AG08396 (cell line): ENCODE measurements around the gene SCGB1D1.
A peak's percentile ranks its signal among the peaks of the same experiment; 100 is the strongest.
"Not testable (repeated sequence)": the region's sequence is repeated elsewhere in the genome, so short reads cannot be mapped to it uniquely, and the experiment has no call there.

Source experiments
- DNase-seq: peaks from one replicate; pipeline ENCODE4 v3.0.0; 2012; ENCODE audit warnings: low spot score, mixed read lengths

Gene SCGB1D1

DNA sequence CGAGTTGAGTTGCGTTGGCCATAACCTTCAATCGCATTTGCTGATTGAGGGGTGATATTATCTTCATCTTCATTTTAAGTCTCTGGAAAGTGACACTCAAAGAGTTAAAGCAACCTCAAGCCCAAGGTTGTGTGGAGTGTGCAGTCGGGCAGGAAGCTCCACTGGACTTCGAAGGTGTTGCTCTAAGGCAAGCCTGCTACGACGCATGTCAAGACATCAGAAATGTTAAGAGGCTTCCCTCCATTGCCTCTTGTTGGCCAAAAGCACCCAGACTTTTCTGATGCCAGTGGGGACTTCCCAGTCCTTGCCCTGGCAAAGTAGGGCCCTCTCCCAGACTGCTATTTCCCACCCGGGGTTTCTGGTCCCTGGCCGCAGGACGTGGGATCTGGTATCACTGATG is 23.6 kb upstream of the SCGB1D1 start:
- DNase-seq, result no peak

DNA sequence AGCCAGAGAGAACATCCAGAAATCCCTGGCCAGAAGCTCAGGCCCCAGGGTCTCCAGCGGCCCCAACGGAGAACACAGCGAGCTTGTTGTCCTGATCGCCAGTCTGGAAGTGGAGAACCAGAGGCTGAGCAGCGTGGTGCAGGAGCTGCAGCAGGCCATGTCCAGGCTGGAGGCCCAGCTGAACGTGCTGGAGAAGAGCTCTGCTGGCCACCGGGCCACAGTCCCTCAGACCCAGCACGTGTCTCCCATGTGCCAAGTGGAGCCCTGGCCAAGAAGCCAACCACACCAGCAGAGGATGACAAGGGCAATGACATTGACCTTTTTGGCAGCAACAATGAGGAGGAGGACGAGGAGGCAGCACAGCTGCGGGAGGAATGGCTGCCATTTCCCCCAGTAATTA is 20.6 kb upstream of the SCGB1D1 start:
- no peak for DNase-seq

GRCh38 chr11:62169935-62170334 is 20.1 kb upstream of the SCGB1D1 start:
- no peak for DNase-seq

GRCh38 chr11:62171261-62171723 is 18.7 kb upstream of the SCGB1D1 start:
- DNase-seq, result peak; percentile 69

DNA sequence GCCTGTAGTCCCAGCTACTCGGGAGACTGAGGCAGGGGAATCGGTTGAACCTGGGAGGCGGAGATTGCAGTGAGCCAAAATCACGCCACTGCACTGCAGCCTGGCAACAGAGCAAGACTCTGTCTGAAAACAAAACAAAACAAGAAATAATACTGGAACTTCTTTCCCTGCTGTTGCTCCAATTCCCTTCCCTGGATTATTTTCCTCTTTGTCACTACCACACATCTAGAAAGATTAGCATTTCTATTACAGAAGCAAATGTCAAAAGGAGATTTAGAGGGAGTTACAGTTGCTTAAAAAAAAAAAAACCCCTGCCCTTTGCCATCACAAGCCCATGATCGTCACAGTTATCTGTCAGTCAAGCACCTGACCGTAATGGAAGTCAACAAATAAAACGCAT is 17.7 kb upstream of the SCGB1D1 start:
- no peak for DNase-seq

- no peak for DNase-seq
Observed at GRCh38 chr11:62176766-62177165, 13.2 kb upstream of the SCGB1D1 start.

DNA sequence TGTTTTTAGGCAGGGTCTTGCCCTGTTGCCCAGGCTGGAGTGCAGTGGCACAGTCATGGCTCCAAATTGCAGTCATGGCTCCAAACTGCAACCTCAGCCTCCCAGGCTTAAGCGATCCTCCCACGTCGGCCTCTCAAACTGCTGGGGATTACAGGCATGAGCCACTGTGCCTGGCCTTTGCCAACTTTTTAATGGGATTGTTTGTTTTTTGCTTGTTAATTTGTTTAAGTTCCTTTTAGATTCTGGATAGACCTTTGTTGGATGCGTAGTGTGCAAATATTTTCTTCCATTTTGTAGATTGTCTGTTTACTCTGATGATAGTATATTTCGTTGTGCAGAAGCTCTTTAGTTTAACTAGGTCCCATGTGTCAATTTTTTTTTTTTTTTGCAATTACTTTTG is 10.0 kb upstream of the SCGB1D1 start:
- no peak for DNase-seq

GRCh38 chr11:62181097-62181496 is 8.9 kb upstream of the SCGB1D1 start:
- no peak for DNase-seq

DNA sequence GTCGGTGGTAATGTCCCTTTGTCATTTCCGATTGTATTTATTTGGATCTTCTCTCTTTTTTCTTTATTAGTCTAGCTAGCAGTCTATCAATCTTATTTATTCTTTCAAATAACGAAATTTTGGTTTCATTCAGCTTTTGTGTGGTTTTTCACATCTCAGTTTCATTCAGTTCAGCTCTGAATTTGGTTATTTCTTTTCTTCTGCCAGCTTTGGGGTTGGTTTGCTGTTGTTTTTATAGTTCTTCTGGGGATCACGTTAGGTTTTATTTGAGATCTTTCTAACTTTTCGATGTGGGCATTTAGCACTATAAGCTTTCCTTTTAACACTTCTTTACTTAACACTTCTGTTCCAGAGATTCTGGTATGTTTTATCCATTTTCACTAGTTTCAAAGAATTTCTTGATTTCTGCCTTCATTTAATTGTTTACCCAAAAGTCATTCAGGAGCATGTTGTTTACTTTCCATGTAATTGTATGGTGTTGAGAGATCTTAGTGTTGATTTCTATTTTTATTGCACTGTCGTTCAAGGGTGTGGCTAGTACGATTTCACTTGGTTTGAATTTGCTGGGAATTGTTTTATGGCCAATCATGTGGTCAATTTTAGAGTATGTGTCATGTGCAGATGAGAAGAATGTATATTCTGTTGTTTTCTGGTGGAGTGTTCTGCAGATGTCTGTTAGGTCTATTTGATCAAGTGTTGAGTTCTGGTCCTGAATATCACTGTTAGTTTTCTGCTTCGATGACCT is 7.7 kb upstream of the SCGB1D1 start:
- DNase-seq, result no peak

GRCh38 chr11:62186195-62186594 is 3.8 kb upstream of the SCGB1D1 start:
- no peak for DNase-seq

DNA sequence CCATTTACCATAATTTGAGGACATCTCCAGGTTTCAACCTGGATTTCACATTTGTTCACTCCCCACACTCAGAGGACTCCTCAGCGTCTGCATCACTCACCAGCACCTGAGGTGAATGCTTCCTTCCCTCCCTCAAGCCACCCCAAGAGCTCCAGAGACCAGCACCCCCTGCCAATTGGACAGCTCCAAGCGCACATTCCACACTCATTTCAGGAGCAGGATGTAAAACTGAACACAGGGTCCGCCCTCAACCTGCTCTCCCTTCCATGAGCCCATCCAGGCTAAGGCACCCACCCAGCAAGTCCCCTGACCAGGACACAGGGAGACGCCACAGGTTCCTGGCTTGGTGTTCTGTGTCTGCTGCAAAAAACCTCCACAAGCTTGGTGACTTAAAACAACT is 3.9 kb downstream of the SCGB1D1 start:
- DNase-seq, result no peak

DNA sequence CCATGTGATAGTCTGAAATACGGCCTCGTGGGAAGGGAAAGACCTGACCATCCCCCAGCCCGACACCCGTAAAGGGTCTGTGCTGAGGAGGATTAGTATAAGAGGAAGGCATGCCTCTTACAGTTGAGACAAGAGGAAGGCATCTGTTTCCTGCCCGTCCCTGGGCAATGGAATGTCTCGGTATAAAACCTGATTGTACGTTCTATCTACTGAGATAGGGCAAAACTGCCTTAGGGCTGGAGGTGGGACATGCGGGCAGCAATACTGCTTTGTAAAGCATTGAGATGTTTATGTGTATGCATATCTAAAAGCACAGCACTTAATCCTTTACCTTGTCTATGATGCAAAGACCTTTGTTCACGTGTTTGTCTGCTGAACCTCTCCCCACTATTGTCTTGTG is 5.0 kb downstream of the SCGB1D1 start:
- not testable (repeated sequence) for DNase-seq

- DNase-seq, result no peak
Observed at GRCh38 chr11:62195945-62196344, 5.9 kb downstream of the SCGB1D1 start.

DNA sequence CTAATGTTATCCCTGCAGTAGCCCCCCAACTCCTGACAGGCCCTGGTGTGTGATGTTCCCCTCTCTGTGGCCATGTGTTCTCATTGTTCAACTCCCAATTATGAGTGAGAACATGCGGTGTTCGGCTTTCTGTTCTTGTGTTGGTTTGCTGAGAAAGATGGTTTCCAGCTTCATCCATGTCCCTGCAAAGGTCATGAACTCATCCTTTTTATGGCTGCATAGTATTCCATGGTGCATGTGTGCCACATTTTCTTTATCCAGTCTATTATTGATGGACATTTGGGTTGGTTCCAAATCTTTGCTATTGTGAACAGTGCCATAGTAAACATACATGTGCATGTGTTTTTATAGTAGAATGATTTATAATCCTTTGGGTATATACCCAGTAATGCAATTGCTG is 7.4 kb downstream of the SCGB1D1 start:
- DNase-seq, result not testable (repeated sequence)

- DNase-seq, result no peak
Observed at GRCh38 chr11:62201376-62201775, 11.4 kb downstream of the SCGB1D1 start.

- DNase-seq, result no peak
Observed at GRCh38 chr11:62202910-62203309, 12.9 kb downstream of the SCGB1D1 start.

DNA sequence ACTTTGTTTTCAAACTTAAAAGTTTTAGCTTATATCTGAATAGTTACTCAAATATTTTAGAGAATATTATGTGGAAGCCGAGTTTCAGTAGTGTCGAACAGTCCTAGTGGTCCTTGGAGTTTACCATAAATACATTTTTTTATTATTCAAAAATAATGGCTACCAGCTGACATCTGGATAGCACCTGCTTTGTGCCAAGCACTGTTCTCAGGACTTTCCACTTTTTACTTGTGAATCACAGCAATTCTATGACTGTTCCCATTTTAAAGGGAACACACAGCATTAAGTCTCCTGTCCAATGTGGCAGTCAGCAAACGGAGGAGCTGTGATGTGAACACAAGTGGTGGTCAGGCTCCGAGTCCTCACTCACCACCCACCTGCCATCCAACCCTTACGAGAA is 14.4 kb downstream of the SCGB1D1 start:
- DNase-seq, result no peak

- DNase-seq, result no peak
Observed at GRCh38 chr11:62205441-62205840, 15.4 kb downstream of the SCGB1D1 start.

DNA sequence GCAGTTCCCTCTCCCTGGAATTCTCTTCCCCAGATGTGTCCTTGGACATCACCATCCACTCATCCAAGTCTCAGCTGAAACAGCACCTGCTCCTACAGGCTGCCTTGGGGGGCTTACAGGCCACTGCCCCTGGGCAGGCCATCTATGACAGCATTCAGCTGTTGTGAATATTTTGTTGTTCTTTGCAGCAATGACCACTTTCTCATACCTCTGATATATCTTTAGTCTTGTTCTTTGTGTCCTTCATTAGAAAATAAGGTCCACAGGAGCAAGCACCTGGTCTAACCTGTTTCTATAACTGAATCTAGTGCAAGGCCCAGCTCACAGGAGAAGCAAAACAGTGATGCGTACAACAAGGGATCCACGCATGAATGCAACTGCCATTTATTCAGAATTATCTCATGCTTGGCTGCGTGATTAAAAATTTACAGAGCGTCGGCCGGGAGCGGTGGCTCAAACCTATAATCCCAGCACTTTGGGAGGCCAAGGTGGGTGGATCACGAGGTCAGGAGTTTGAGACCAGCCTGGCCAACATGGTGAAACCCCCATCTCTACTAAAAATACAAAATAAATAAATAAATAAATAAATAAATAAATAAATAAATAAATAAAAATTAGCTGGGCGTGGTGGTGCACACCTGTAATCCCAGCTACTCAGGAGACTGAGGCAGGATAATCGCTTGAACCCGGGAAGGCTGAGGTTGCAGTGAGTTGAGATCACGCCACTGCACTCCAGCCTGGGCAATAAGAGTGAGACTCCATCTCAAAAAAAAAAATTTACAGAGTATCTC is 16.5 kb downstream of the SCGB1D1 start:
- not testable (repeated sequence) for DNase-seq

DNA sequence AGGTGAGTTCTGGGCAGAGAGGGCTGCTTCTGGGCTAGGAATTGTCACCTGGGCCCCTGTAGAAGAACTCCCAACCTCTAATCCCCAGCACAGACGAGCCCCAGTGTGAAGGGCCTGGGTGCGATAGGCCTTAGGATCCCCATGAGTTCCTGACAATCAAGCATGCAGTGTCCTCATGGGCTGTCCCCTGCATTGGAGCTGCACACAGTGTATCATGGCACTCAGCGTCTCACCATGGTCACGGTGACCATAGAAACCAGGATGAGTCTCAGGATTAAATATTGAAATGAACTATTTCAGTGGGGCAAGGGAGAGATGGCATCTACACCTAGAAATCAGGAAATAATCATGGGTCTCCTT is 18.7 kb downstream of the SCGB1D1 start:
- no peak for DNase-seq

GRCh38 chr11:62217191-62217748 is 27.3 kb downstream of the SCGB1D1 start:
- no peak for DNase-seq

GRCh38 chr11:62221498-62221897 is 31.5 kb downstream of the SCGB1D1 start:
- no peak for DNase-seq

DNA sequence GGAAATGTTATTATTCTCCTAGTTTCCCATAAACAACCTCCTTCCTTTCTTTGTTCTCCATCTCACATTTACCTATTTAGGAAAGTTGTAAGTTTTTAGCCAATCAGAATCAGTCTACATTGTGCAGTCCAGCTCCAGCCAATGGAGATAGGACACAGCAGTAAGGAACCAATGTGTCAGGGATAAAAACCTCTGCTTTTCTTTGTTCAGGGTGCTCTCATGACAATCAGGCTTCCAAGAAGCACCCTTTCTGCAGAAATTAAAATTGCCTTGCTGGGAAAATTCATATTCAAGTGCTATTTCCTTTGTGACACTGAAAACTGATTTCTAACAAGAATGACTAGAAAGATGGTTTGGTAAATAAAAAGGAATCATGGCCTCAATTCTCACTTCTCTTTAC is 33.1 kb downstream of the SCGB1D1 start:
- no peak for DNase-seq
